ENCODE data around the gene MAU2. TPM values are rescaled to one million over a fixed set of nuclear protein-coding genes. Genes with fewer than 3 reads are reported as not detected.
"Not testable (repeated sequence)": the region's sequence is repeated elsewhere in the genome, so short reads cannot be mapped to it uniquely, and the experiment has no call there.

Gene MAU2
- total RNA-seq, 1 experiment from 2014 or later: 72.6 TPM

DNA sequence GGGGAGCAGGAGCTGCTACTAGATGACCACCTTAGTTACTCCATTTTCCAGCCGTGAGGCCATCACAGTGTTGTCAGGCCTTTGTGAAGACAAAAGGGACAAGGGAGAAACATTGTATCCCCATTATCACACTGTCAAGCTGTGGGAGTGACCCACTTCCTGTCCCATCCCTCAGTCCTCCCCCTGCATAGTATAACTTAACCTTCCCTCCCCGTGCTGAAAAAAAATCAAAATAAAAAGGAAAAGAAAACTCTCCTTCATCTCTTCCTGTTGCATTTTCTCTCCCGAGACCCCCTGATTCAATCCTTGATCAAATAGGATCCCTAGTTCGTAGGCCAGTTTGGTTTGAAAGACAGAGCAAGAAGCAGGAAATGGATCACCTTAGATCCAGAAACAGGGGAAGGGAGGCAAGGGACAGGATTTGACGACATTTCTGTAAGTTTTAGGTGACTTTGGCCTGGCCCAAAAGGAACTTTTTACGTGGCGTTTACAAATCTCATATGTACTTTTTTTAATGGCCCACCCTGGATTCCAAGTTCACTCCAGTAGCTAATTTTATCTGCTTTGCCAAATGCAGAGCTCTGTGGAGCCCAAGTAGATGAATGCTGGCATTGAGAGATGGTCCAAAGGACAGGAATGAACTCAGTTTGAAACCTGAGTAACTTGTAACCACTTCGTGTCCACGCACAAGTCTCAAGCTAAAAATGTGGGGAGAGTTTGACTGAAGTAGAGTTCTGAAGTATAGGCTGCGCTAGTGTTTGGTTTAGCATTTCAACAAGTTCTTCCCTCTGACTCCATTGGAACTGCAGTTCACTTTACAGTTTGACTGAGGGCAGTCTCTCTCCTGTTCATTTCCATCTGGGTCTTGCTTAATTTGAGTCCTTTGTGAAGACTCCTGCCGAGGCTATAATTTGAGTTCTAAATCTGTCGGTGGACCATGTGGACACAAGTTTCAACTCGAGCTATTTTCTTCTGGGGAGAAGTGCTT lies 68.2 kb downstream of the MAU2 start:
- POLR2A ChIA-PET (ENCODE audit: low non-redundant PET): no interaction called here

DNA sequence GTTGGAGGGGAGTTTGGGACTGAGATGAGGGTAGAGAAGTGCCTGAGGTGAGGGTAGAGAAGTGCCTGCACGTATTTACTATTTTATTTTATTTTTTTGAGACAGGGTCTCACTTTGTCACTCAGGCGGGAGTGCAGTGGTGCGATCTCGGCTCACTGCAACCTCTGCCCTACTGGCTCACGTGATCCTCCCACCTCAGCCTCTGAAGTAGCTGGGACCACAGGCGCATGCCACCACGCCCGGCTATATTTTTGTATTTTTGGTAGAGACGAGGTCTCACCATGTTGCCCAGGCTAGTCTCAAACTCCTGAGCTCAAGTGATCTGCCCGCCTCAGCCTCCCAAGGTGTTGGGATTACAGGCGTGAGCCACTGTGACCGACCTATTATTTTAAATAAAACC lies 69.1 kb downstream of the MAU2 start:
- H3K9me3 ChIP-seq (ENCODE audit: low read depth, low read length, poor library complexity, severe bottlenecking); H3K36me3 ChIP-seq (ENCODE audit: insufficient read depth, low read length, poor library complexity, severe bottlenecking); POLR2A ChIA-PET (ENCODE audit: low non-redundant PET); intact Hi-C loops (cut with micrococcal nuclease; ENCODE audit: unreplicated experiment); DNase-seq (ENCODE audit: low spot score); H3K27me3 ChIP-seq (replicated peaks; ENCODE audit: insufficient read depth, low read depth, low read length, poor library complexity); H3K4me3 ChIP-seq (ENCODE audit: low read depth, low read length, poor library complexity, severe bottlenecking); BruUV-seq (replicated peaks); CTCF ChIA-PET: not testable (repeated sequence)
- Histone ChIP-seq H3K4me1 (ENCODE audit: insufficient read depth, low read length, poor library complexity, severe bottlenecking) (peaks cover 25% of the 10 kb centered on the region), H3K27ac (ENCODE audit: low read depth, low read length, poor library complexity, severe bottlenecking) (peak overlapping the region; percentile 58)

More for the DNA sequence above, 68.2 kb downstream of the MAU2 start:
- Histone ChIP-seq H3K4me1 (ENCODE audit: insufficient read depth, low read length, poor library complexity, severe bottlenecking) (peaks cover 23% of the 10 kb centered on the region), H3K27ac (ENCODE audit: low read depth, low read length, poor library complexity, severe bottlenecking) (peak overlapping the region; percentile 58), H3K4me3 (ENCODE audit: low read depth, low read length, poor library complexity, severe bottlenecking) (no peak overlapping the region), H3K27me3 (replicated peaks; ENCODE audit: insufficient read depth, low read depth, low read length, poor library complexity) (no peaks in the 10 kb centered on the region), H3K36me3 (ENCODE audit: insufficient read depth, low read length, poor library complexity, severe bottlenecking) (no peaks in the 10 kb centered on the region), H3K9me3 (ENCODE audit: low read depth, low read length, poor library complexity, severe bottlenecking) (no peaks in the 10 kb centered on the region)
- TF ChIP-seq EZH2 (IDR thresholded peaks at IDR 0.05; ENCODE audit: borderline replicate concordance, low read depth, low read length, poor library complexity, severe bottlenecking): no peak
- TF ChIP-seq, protein P1, sequence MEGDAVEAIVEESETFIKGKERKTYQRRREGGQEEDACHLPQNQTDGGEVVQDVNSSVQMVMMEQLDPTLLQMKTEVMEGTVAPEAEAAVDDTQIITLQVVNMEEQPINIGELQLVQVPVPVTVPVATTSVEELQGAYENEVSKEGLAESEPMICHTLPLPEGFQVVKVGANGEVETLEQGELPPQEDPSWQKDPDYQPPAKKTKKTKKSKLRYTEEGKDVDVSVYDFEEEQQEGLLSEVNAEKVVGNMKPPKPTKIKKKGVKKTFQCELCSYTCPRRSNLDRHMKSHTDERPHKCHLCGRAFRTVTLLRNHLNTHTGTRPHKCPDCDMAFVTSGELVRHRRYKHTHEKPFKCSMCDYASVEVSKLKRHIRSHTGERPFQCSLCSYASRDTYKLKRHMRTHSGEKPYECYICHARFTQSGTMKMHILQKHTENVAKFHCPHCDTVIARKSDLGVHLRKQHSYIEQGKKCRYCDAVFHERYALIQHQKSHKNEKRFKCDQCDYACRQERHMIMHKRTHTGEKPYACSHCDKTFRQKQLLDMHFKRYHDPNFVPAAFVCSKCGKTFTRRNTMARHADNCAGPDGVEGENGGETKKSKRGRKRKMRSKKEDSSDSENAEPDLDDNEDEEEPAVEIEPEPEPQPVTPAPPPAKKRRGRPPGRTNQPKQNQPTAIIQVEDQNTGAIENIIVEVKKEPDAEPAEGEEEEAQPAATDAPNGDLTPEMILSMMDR (conservative IDR thresholded peaks at IDR 0.05; ENCODE audit: low read depth, low read length): no peak
- DNase-seq (ENCODE audit: low spot score): no peak
- intact Hi-C loops (cut with micrococcal nuclease; ENCODE audit: unreplicated experiment): no loop called here
- TSS peak; percentile 16 for BruUV-seq (replicated peaks)
- CTCF ChIA-PET: no interaction called here

- H3K27ac ChIP-seq (ENCODE audit: low read depth, low read length, poor library complexity, severe bottlenecking); H3K4me3 ChIP-seq (ENCODE audit: low read depth, low read length, poor library complexity, severe bottlenecking); H3K9me3 ChIP-seq (ENCODE audit: low read depth, low read length, poor library complexity, severe bottlenecking); H3K27me3 ChIP-seq (replicated peaks; ENCODE audit: insufficient read depth, low read depth, low read length, poor library complexity); CTCF ChIA-PET; H3K36me3 ChIP-seq (ENCODE audit: insufficient read depth, low read length, poor library complexity, severe bottlenecking); POLR2A ChIA-PET (ENCODE audit: low non-redundant PET); DNase-seq (ENCODE audit: low spot score); intact Hi-C loops (cut with micrococcal nuclease; ENCODE audit: unreplicated experiment); BruUV-seq (replicated peaks): not testable (repeated sequence)
- H3K4me1 ChIP-seq (ENCODE audit: insufficient read depth, low read length, poor library complexity, severe bottlenecking): peaks cover 10% of the 10 kb centered on the region
Measured at GRCh38 chr19:19394333-19394732, 73.7 kb downstream of the MAU2 start.

DNA sequence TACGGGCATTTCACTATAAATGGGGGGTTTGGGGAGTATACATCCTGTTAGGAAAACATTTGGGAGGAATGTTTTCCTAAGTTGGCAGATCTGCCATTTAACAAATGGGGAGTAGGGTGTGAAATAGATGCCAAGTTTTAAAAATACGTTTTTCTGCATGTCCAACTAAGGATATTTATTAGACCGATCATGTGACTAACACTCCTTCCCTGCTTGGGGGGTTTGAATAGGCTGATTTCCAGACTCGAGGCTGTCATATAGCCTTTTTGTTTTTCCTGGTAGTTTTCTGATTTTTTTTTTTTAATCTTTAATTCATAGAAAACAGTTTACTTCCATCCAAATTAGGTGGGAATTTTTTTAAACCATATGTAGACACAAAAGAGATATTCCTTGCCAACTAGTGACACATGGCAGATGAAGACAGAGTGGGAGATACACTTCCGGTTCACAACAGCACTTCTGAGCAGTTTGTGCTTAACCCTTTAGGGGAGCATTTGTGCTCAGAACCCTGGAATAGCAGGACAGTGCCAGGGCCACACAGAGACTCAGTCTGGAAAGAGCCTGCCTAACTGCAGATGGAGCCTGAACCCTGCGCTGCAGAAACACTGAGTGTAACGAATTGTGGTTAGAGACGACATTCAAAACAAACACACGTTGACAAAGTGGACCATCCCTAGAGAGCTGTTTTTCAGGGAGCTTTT lies 79.3 kb downstream of the MAU2 start:
- H3K27me3 ChIP-seq (replicated peaks; ENCODE audit: insufficient read depth, low read depth, low read length, poor library complexity): no peaks in the 10 kb centered on the region
- no peaks in the 10 kb centered on the region for H3K9me3 ChIP-seq (ENCODE audit: low read depth, low read length, poor library complexity, severe bottlenecking)
- BruUV-seq (replicated peaks): no TSS peak
- DNase-seq (ENCODE audit: low spot score): peak; percentile 59
- POLR2A ChIA-PET (ENCODE audit: low non-redundant PET): no interaction called here
- intact Hi-C loops (cut with micrococcal nuclease; ENCODE audit: unreplicated experiment): no loop called here
- H3K27ac ChIP-seq (ENCODE audit: low read depth, low read length, poor library complexity, severe bottlenecking): peak overlapping the region; percentile 49
- H3K36me3 ChIP-seq (ENCODE audit: insufficient read depth, low read length, poor library complexity, severe bottlenecking): no peaks in the 10 kb centered on the region
- CTCF ChIA-PET: interaction anchor here (1.3 kb wide), 1 partner anchor 90 kb away, joined by 6 read pairs; no protein-coding TSS in a partner anchor
- peaks cover 28% of the 10 kb centered on the region for H3K4me1 ChIP-seq (ENCODE audit: insufficient read depth, low read length, poor library complexity, severe bottlenecking)
- TF ChIP-seq, protein P1 (conservative IDR thresholded peaks at IDR 0.05; ENCODE audit: low read depth, low read length): no peak
- no peak for TF ChIP-seq EZH2 (IDR thresholded peaks at IDR 0.05; ENCODE audit: borderline replicate concordance, low read depth, low read length, poor library complexity, severe bottlenecking)
- H3K4me3 ChIP-seq (ENCODE audit: low read depth, low read length, poor library complexity, severe bottlenecking): no peak overlapping the region
